Hippocampal formation (tissue), 2 donors: ENCODE data around the gene CEP170B.
"Not testable (repeated sequence)": the region's sequence is repeated elsewhere in the genome, so short reads cannot be mapped to it uniquely, and the experiment has no call there.

Experiments used
- DNase-seq, 2 donors: peaks; one replicate each; lab custom pipeline; 2025; lab: John Stamatoyannopoulos, UW

The CEP170B gene

GRCh38 chr14:104944436-104945205 lies 79.6 kb downstream of the CEP170B start:
- not testable (repeated sequence) for DNase-seq

GRCh38 chr14:104945266-104945665 lies 80.2 kb downstream of the CEP170B start:
- not testable (repeated sequence) for DNase-seq
